K562 (cell line): ENCODE results near the gene SETDB2.

ENCODE experiments used
- CBX5 ChIP-seq: IDR thresholded peaks from 2 replicates; pipeline ENCODE4 v1.6.1; 2014; ENCODE audit warnings: low read depth, borderline replicate concordance
- FOXA1 ChIP-seq: fragments of 450-650 bp; IDR thresholded peaks from 2 replicates; pipeline ENCODE4 v1.6.1; 2016; ENCODE audit warnings: mild to moderate bottlenecking, borderline replicate concordance

GRCh38 chr13:49410006-49410405, 34.1 kb upstream of the SETDB2 start:
- TF ChIP-seq CBX5 (no peak), FOXA1 (no peak)
